ENCODE measurements around the gene TCIRG1. TPM values are rescaled to one million over a fixed set of nuclear protein-coding genes. Genes with fewer than 3 reads are reported as not detected.

Gene TCIRG1
- total RNA-seq, 4 donors from 2014 or later: 260 to 697 (median 380) TPM

DNA sequence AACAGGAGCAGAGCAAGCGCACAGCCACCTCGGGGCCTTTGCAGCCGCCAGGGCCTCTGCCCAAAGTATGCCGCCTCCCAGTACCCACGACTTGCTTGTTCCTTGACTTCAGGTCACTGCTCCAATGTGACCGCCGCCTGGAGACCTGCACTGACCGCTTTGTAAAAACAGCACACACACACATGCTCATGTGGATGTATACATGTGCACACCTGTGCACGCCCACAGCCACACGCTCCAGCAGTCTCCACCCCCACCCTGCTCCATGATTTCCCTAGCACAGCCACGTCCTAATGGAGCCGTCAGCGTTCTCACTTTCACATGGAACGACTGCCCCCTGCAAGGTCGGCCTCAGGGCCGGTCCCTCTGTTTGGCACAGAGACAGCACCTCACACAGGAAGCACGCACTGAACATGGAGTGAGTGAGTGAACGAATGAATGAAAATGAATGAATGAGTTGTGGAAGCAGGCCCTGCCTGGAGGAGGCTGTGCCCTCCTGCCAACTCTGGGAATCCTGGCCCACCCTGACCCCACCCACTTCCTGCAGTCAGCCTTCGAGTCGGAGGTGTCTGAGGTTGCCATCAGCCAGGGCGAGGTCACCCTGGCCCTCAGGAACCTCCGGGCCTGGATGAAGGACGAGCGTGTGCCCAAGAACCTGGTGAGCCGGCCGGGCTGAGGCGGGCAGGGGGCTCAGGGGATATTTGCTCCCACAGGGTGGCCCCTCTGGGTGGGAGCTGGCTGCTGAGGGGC lies 20.7 kb upstream of the TCIRG1 start:
- Histone ChIP-seq H3K36me3 (no peaks in the 10 kb centered on the region), H3K4me3 (no peak overlapping the region), H3K4me1 (peaks cover 14 to 22% (median 15%) of the 10 kb centered on the region in 4 donors), H3K27me3 (no peaks in the 10 kb centered on the region), H3K9me3 (no peaks in the 10 kb centered on the region), H3K27ac (no peak overlapping the region)
- 78 to 100% methylated on average over 1 to 27 of the region's 27 CpGs for WGBS, 2 donors (ENCODE audit: low coverage in 1 of 2)
- intact Hi-C loops (cut with DNase I; ENCODE audit: low total_unique reads) (no loop called here), in situ Hi-C loops (cut with MboI; ENCODE audit: low pct_ligation_motif_present in 1 of 4, low pct_unique_long_range_greater_than_20kb in 1 of 4, low sequenced_read_pairs in 3 of 4) (no loop called here)
- DNase-seq: no peak
- TF ChIP-seq, protein P1, sequence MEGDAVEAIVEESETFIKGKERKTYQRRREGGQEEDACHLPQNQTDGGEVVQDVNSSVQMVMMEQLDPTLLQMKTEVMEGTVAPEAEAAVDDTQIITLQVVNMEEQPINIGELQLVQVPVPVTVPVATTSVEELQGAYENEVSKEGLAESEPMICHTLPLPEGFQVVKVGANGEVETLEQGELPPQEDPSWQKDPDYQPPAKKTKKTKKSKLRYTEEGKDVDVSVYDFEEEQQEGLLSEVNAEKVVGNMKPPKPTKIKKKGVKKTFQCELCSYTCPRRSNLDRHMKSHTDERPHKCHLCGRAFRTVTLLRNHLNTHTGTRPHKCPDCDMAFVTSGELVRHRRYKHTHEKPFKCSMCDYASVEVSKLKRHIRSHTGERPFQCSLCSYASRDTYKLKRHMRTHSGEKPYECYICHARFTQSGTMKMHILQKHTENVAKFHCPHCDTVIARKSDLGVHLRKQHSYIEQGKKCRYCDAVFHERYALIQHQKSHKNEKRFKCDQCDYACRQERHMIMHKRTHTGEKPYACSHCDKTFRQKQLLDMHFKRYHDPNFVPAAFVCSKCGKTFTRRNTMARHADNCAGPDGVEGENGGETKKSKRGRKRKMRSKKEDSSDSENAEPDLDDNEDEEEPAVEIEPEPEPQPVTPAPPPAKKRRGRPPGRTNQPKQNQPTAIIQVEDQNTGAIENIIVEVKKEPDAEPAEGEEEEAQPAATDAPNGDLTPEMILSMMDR (IDR thresholded peaks at IDR 0.05): no peak
- TF ChIP-seq POLR2A (IDR thresholded peaks at IDR 0.05) (no peak), EP300 (IDR thresholded peaks at IDR 0.05; ENCODE audit: low read depth) (no peak), POLR2AphosphoS5 (IDR thresholded peaks at IDR 0.05) (no peak)

DNA sequence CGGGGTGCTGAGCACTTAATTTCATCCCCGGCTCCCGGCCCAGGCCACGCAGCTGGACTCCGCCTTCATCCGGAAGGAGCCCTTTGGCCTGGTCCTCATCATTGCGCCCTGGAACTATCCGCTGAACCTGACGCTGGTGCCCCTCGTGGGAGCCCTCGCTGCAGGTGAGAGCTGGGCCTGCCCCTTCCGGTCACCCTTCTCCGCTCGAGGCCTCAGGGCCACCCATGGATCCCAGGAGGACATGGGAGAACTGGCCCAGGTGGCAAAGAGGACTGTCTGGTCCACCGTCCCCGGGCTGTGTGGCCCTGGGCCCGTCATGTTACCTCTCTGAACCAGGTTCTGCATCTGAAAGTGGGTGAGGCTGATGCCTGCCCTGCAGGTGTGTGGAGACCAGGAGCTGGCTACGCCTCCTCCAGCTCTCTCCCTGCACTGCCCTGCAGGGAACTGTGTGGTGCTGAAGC lies 20.1 kb upstream of the TCIRG1 start:
- Histone ChIP-seq H3K4me3 (no peak overlapping the region), H3K27me3 (no peaks in the 10 kb centered on the region), H3K9me3 (no peaks in the 10 kb centered on the region), H3K27ac (no peak overlapping the region), H3K36me3 (no peaks in the 10 kb centered on the region), H3K4me1 (peaks cover 13 to 21% (median 14%) of the 10 kb centered on the region in 4 donors)
- 82% methylated on average over 12 of the region's 18 CpGs; no CpG with 5 or more reads in 1 of the 2 donors for WGBS, 2 donors (ENCODE audit: low coverage in 1 of 2)
- in situ Hi-C loops (cut with MboI; ENCODE audit: low pct_ligation_motif_present in 1 of 4, low pct_unique_long_range_greater_than_20kb in 1 of 4, low sequenced_read_pairs in 3 of 4) (no loop called here), intact Hi-C loops (cut with DNase I; ENCODE audit: low total_unique reads) (no loop called here)
- TF ChIP-seq POLR2A (IDR thresholded peaks at IDR 0.05) (no peak), POLR2AphosphoS5 (IDR thresholded peaks at IDR 0.05) (no peak), EP300 (IDR thresholded peaks at IDR 0.05; ENCODE audit: low read depth) (no peak)
- DNase-seq: no peak

DNA sequence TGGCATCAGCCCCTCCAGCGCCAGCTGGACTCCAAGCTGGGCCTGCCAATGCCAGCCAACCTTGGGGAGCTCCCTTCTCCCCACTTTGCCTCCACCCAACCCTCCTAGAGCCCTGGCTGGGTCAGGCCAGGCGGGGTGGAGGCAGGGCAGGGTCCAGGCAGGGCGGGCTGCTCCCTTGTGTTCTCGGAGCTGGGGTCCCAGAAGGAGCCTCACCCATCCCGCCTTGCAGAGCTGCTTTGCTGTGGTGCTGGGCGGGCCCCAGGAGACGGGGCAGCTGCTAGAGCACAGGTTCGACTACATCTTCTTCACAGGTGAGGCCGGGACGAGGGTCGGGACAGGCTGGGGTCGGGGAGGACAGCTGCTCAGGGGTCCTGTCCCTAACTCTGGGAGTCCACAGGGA lies 19.3 kb upstream of the TCIRG1 start:
- no peak for TF ChIP-seq POLR2AphosphoS5 (IDR thresholded peaks at IDR 0.05)
- TF ChIP-seq, protein P1 (IDR thresholded peaks at IDR 0.05): no peak
- no peak overlapping the region for H3K27ac ChIP-seq
- intact Hi-C loops (cut with DNase I; ENCODE audit: low total_unique reads) (no loop called here), in situ Hi-C loops (cut with MboI; ENCODE audit: low pct_ligation_motif_present in 1 of 4, low pct_unique_long_range_greater_than_20kb in 1 of 4, low sequenced_read_pairs in 3 of 4) (no loop called here)
- WGBS, 2 donors (ENCODE audit: low coverage in 1 of 2): 83% methylated on average over 8 of the region's 12 CpGs; no CpG with 5 or more reads in 1 of the 2 donors
- no peaks in the 10 kb centered on the region for H3K27me3 ChIP-seq
- H3K36me3 ChIP-seq: no peaks in the 10 kb centered on the region
- DNase-seq: no peak
- peaks cover 6 to 13% (median 7%) of the 10 kb centered on the region in 4 donors for H3K4me1 ChIP-seq
- H3K4me3 ChIP-seq: no peak overlapping the region
- H3K9me3 ChIP-seq: no peaks in the 10 kb centered on the region

DNA sequence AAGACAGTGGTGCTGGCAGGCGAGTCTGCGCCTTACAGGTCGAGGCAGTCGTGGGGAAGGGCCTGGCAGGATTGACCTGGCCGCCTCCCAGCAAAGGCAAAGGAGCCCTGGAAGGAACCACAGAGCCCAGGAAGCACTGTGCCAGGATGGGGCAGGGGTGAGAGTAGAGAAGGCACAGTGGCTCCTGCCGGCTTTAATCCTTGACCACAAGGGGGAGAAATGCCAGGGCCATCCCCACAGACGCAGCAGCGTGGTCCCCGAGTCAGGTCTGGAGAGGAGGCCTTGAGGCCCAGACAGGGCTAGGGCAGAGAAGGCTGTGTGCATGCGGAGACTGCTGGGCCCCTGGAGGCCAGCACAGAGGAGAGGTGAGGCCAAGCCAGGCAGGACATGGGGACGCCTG lies 18.2 kb upstream of the TCIRG1 start:
- in situ Hi-C loops (cut with MboI; ENCODE audit: low pct_ligation_motif_present in 1 of 4, low pct_unique_long_range_greater_than_20kb in 1 of 4, low sequenced_read_pairs in 3 of 4) (no loop called here), intact Hi-C loops (cut with DNase I; ENCODE audit: low total_unique reads) (no loop called here)
- no peaks in the 10 kb centered on the region for H3K36me3 ChIP-seq
- peaks cover 0 to 6% (median 0%) of the 10 kb centered on the region in 4 donors for H3K4me1 ChIP-seq
- no peak for DNase-seq
- no peaks in the 10 kb centered on the region for H3K9me3 ChIP-seq
- no peak overlapping the region for H3K27ac ChIP-seq
- H3K4me3 ChIP-seq: no peak overlapping the region
- WGBS, 2 donors (ENCODE audit: low coverage in 1 of 2): 48 to 75% methylated on average over 2 to 11 of the region's 11 CpGs
- H3K27me3 ChIP-seq: no peaks in the 10 kb centered on the region
- TF ChIP-seq, protein P1 (IDR thresholded peaks at IDR 0.05): peak in 4 of 5 experiments; percentile 18 to 28 (median 20)
- TF ChIP-seq EP300 (IDR thresholded peaks at IDR 0.05; ENCODE audit: low read depth): no peak
